Keratinocyte (primary cell): ENCODE data around the gene C16orf86. TPM values are rescaled to one million over a fixed set of nuclear protein-coding genes. Genes with fewer than 3 reads are reported as not detected.

Source experiments
- DNase-seq: peaks from one replicate; pipeline ENCODE4 v3.0.0-alpha.2; 2011; ENCODE audit warnings: low read depth, missing footprints, low spot score
- FAIRE-seq: peaks from 2 replicates; lab custom pipeline; 2011; peaks lifted over from hg19 to GRCh38; lab: Jason Lieb, UNC
- H2AFZ ChIP-seq: 2 replicates; pipeline ENCODE4 v1.6.0; 2012; ENCODE audit warnings: low read length, control low read depth, inconsistent platforms; ENCODE audit not compliant: control insufficient read depth
- H3K27ac ChIP-seq: 2 replicates; pipeline ENCODE4 v1.5.1; 2011; ENCODE audit warnings: low read length; ENCODE audit not compliant: control insufficient read depth, insufficient read depth
- H3K27me3 ChIP-seq: 3 replicates; pipeline ENCODE4 v1.6.0; 2011; ENCODE audit warnings: low read length; ENCODE audit not compliant: control insufficient read depth, insufficient read depth; ENCODE audit errors: extremely low read depth
- H3K36me3 ChIP-seq, 2 experiments: 2 replicates in 1 of 2; 3 replicates in 1 of 2; pipeline ENCODE4 v1.5.1; 2011; ENCODE audit warnings: low read length in 2 of 2, mild to moderate bottlenecking in 1 of 2; ENCODE audit not compliant: control insufficient read depth in 2 of 2, insufficient read depth in 2 of 2; ENCODE audit errors: extremely low read depth in 1 of 2
- H3K4me1 ChIP-seq: 3 replicates; pipeline ENCODE4 v1.5.1; 2011; ENCODE audit warnings: low read length; ENCODE audit not compliant: control insufficient read depth, insufficient read depth; ENCODE audit errors: extremely low read depth
- H3K4me2 ChIP-seq: 3 replicates; pipeline ENCODE4 v1.6.0; 2011; ENCODE audit warnings: low read depth, low read length; ENCODE audit not compliant: control insufficient read depth, insufficient read depth; ENCODE audit errors: extremely low read depth
- H3K4me3 ChIP-seq, 3 experiments: fragments of 200-600 bp in 1 of 3; sonication (generic) in 1 of 3; 2 replicates in 2 of 3; 3 replicates in 1 of 3; pipeline ENCODE4 v1.5.1; 2011 to 2016; ENCODE audit warnings: low read length in 3 of 3, mild to moderate bottlenecking in 3 of 3, control low read depth in 2 of 3, inconsistent platforms in 1 of 3, low read depth in 1 of 3, mixed read lengths in 1 of 3, mixed run types in 1 of 3, moderate library complexity in 1 of 3; ENCODE audit not compliant: control insufficient read depth in 2 of 3, insufficient read depth in 2 of 3; ENCODE audit errors: extremely low read depth in 1 of 3
- H3K79me2 ChIP-seq: 2 replicates; pipeline ENCODE4 v1.6.0; 2012; ENCODE audit warnings: low read length; ENCODE audit not compliant: control insufficient read depth, insufficient read depth
- H3K9ac ChIP-seq: 3 replicates; pipeline ENCODE4 v1.6.0; 2011; ENCODE audit warnings: low read length; ENCODE audit not compliant: control insufficient read depth, insufficient read depth; ENCODE audit errors: extremely low read depth
- H3K9me1 ChIP-seq: 3 replicates; pipeline ENCODE4 v1.6.0; 2011; ENCODE audit warnings: low read length; ENCODE audit not compliant: control insufficient read depth, insufficient read depth; ENCODE audit errors: extremely low read depth
- H3K9me3 ChIP-seq: 2 replicates; pipeline ENCODE4 v1.5.1; 2012; ENCODE audit warnings: low read depth, low read length; ENCODE audit not compliant: control insufficient read depth
- H4K20me1 ChIP-seq: 3 replicates; pipeline ENCODE4 v1.6.0; 2011; ENCODE audit warnings: low read length; ENCODE audit not compliant: control insufficient read depth, insufficient read depth; ENCODE audit errors: extremely low read depth
- CTCF ChIP-seq, 3 experiments: IDR thresholded peaks in 1 of 3; conservative IDR thresholded peaks in 1 of 3; optimal IDR thresholded peaks in 1 of 3; 2 replicates in 2 of 3; 3 replicates in 1 of 3; pipeline versions ENCODE3 to v1.5.1; 2011; ENCODE audit warnings: low read length in 3 of 3, mild to moderate bottlenecking in 3 of 3, moderate library complexity in 2 of 3, control low read depth in 1 of 3, inconsistent platforms in 1 of 3; ENCODE audit not compliant: insufficient read depth in 2 of 3; ENCODE audit errors: extremely low read depth in 1 of 3
- EZH2 ChIP-seq: IDR thresholded peaks from one replicate; pipeline ENCODE4 v1.6.1; 2012; ENCODE audit warnings: inconsistent platforms, mild to moderate bottlenecking, low read length, moderate library complexity
- dilution Hi-C: fragments of 300-500 bp; cut with MboI; formaldehyde crosslinking; loops from one replicate; pipeline ENCODE4 v1.7.0; 2020; ENCODE audit warnings: low sequenced_read_pairs; ENCODE audit not compliant: extremely low pct_ligation_motif_present
- polyA plus RNA-seq, 5 experiments: library from polyadenylated mRNA; depleted of rRNA in 3 of 5; stranded (reverse) in 3 of 5; stranded (forward) in 1 of 5; unstranded in 1 of 5; fragments of >200 nt; gene quantifications; 1 replicate in 1 of 5; 2 replicates in 3 of 5; 3 replicates in 1 of 5; pipeline versions ENCODE4 v1.2.1 to v1.2.3, GENCODE V29; 2011 to 2012; ENCODE audit warnings: missing spikeins in 2 of 5, low read depth in 1 of 5, low replicate concordance in 1 of 5

C16orf86 gene
- polyA plus RNA-seq, 1 donor (not counting 4 experiments of a cell fraction or from before 2014, with no cell fraction given) = 0.17 TPM

GRCh38 chr16:67672306-67672705 is 5.7 kb downstream of the C16orf86 start:
- Histone ChIP-seq H3K4me2 (no peak overlapping the region), H3K9ac (no peak overlapping the region)
- no peak for FAIRE-seq

GRCh38 chr16:67672739-67673662 is 6.4 kb downstream of the C16orf86 start:
- TF ChIP-seq CTCF (optimal IDR thresholded peaks at IDR 0.05 in 1 of 3, IDR thresholded peaks at IDR 0.05 in 1 of 3, conservative IDR thresholded peaks at IDR 0.05 in 1 of 3; ENCODE audit: extremely low read depth in 1 of 3, insufficient read depth in 2 of 3, low read length in 3 of 3) = peak; percentile 81 to 88 (median 86)
- no peak for TF ChIP-seq EZH2
- FAIRE-seq (peak; percentile 89), DNase-seq (no peak)
- H3K27me3 ChIP-seq = no peaks in the 10 kb centered on the region
- H3K27ac ChIP-seq = no peak overlapping the region
- no peak overlapping the region for H3K4me2 ChIP-seq
- H3K4me3 ChIP-seq = no peak overlapping the region
- H3K9me1 ChIP-seq = no peaks in the 10 kb centered on the region
- H3K9ac ChIP-seq = no peak overlapping the region
- peaks cover 0 to 3% of the 10 kb centered on the region in 2 experiments for H3K36me3 ChIP-seq
- no peak overlapping the region for H2AFZ ChIP-seq
- no peaks in the 10 kb centered on the region for H3K9me3 ChIP-seq
- dilution Hi-C loops = no loop called here
- no peaks in the 10 kb centered on the region for H3K79me2 ChIP-seq
- H4K20me1 ChIP-seq = no peaks in the 10 kb centered on the region
- peaks cover 13% of the 10 kb centered on the region for H3K4me1 ChIP-seq

More at GRCh38 chr16:67672306-67672705, 5.7 kb downstream of the C16orf86 start:
- H3K79me2 ChIP-seq = no peaks in the 10 kb centered on the region
- H3K4me1 ChIP-seq = peaks cover 18% of the 10 kb centered on the region
- H3K36me3 ChIP-seq = peaks cover 0 to 3% of the 10 kb centered on the region in 2 experiments
- no peaks in the 10 kb centered on the region for H3K9me3 ChIP-seq
- no peak overlapping the region for H2AFZ ChIP-seq
- no peaks in the 10 kb centered on the region for H3K9me1 ChIP-seq
- no peak overlapping the region for H3K27ac ChIP-seq
- DNase-seq = no peak
- dilution Hi-C loops = no loop called here
- no peak overlapping the region for H3K4me3 ChIP-seq
- no peak for TF ChIP-seq CTCF (optimal IDR thresholded peaks at IDR 0.05 in 1 of 3, IDR thresholded peaks at IDR 0.05 in 1 of 3, conservative IDR thresholded peaks at IDR 0.05 in 1 of 3; ENCODE audit: extremely low read depth in 1 of 3, insufficient read depth in 2 of 3, low read length in 3 of 3)
- no peak for TF ChIP-seq EZH2
- no peaks in the 10 kb centered on the region for H3K27me3 ChIP-seq
- H4K20me1 ChIP-seq = no peaks in the 10 kb centered on the region
